ENCODE results near the gene PIGC.

Gene PIGC

DNA sequence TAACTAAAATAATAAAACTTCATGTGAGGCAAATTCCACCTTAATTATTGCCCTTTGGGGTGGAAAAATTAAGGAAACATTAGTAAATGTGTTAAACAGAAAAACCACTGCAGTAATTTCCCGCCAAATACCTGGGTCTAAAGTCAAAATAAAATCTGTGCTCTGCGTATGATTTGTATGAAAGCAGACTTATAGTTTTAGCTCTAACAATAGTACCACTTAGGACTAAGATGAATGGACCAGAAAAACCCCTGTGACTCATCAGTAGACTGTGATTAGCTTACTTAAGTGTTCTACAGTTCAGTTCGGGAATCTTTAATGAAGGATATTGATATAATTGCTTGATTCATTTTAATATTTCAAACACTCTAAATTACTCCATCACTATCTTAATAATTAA, 46.6 kb downstream of the PIGC start:
- no peak for DNase-seq

DNA sequence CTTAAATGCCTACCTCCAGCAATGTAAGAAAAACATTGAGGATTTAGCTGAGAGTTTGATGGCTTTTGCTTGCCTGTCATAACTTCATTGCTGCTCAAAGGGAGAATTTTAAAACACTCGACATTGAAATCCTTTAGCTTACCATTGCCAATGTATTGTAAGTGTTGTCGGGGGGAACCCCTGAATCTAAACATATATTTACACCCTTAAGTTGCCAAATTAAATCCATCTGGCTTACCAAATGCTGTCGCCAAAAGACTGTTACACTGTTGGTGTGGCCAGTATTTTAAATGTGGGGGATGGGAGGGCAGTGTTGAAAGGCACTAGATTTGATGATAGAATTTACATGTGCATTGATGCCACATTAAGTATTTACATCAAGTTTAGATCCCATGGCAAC, 48.3 kb downstream of the PIGC start:
- no peak for DNase-seq

DNA sequence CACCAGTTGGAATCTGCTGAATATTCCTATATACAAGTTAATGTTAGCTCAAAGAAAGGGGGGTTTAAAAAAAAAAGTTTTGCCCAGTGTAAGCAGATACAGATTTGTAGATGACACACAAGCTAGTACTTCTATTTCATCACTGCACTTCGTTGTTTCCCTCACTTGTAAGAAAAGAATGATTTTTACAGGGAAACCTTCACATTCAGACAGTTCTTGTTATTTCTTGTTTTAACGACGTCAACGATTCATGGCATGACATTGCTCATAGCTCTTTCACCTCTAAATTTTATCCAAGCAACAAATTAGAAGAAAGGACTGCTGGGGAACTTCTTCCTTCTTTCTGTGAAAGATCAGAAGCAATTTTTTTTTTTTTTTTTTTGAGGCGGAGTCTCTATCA, 49.1 kb downstream of the PIGC start:
- no peak for DNase-seq

DNA sequence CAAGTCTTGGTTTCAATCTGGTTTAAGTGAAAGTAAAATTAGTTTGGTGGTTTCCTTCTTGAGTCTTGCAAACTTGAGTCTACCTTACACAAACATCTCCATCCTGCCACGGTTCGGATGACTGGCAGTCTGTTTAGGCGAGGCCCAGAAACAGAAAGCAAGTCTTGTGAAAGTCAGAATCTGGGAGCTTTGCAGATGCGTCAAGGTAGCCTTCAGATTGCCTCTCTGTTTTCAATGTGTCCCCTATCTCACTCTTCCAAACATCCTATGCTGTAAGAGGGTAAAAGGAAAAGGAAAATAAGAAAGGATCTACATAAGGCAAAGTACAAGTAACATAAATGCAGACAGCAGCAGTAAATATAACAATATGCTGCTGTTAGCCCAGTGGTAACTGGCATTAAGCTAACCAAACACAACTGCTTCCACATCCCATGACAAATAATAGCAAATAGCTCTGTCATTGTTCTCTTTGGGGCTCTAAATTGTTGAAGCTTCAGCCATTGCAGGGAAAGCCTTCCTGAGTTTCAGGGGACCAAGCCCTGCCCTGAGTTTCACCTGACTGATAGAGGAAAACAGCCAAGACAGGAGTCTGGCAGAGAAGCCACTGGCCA, 49.6 kb downstream of the PIGC start:
- peak; percentile 52 for DNase-seq

DNA sequence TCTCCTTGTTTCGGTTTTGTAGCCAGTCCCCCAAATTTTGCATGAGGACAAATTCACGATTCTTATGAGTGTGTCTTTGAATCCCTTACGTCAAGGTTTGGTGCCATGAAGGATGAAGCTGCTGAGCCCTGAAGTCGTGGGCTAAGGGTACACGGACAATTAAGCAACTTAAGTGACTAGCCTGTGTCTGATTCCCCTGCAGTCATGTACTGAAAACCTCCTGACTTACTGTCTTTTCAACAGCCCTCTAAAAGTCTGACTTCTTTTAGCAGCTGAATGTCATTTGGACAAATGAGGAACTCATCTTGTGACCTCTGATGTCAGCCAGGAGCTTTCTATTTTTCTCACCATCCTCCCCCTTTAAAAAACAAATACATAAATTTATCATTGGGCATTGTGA, 50.5 kb downstream of the PIGC start:
- DNase-seq: no peak

DNA sequence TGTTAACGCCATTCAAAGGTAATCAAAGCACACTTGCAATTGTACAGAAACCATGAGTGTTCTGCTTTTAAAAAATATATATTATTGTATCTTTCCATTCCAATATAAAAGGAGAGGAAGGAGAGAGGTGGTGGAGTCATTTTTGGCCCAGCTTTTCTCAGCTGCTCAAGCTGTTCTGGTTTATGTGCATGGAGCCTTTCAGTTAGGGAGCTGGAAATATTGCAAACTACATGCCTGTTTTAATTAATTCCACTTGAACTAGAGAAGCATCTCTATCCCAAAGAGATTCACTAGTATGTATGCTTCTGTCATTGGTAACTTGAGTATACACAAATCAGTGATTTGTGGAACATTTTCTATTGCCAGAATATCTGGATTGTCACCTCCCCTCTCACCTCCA, 51.9 kb downstream of the PIGC start:
- no peak for DNase-seq
